ENCODE measurements around the gene HMGA1. TPM values are rescaled to one million over a fixed set of nuclear protein-coding genes. Genes with fewer than 3 reads are reported as not detected.

Gene HMGA1
- polyA plus RNA-seq, 1 of the 3 experiments (the other 2 are of a cell fraction), result 433 TPM

DNA sequence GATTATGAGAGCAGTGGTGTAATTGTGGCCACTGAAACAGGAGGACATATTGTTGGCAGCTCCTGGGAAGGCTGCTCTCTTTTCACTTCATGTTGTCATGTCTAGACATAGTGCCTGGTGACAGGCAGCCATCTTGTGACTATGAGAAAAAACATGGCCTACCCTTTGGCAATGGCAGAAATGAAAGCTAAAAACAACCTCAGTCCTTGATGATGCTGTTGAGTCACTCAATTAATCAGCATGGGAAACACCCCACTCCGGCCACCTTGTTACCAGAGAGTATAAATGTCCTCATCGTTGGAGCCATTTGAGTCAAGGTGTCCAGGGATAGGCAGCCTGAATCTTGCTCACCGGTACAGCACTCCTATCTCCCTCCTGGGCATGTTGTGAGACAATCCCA lies 31.2 kb upstream of the HMGA1 start:
- Histone ChIP-seq H3K27ac (ENCODE audit: low read depth in 2 of 2, low read length in 1 of 2) (no peak overlapping the region), H3K4me1 (ENCODE audit: control insufficient read depth in 1 of 2, insufficient read depth in 2 of 2, low read depth in 1 of 2, low read length in 1 of 2) (no peaks in the 10 kb centered on the region), H3K9me3 (no peaks in the 10 kb centered on the region), H3K9me2 (no peaks in the 10 kb centered on the region), H3F3A (replicated peaks; ENCODE audit: insufficient read depth) (no peaks in the 10 kb centered on the region), H4K20me1 (ENCODE audit: insufficient read depth) (no peaks in the 10 kb centered on the region), H3K9ac (no peak overlapping the region), H3K27me3 (ENCODE audit: insufficient read depth) (no peaks in the 10 kb centered on the region), H3K4me2 (no peak overlapping the region), H3K36me3 (replicated peaks in 1 of 2; ENCODE audit: control insufficient read depth in 1 of 2, insufficient read depth in 2 of 2, low read length in 1 of 2) (no peaks in the 10 kb centered on the region), H3K4me3 (ENCODE audit: low read depth in 2 of 2, low read length in 1 of 2) (no peak overlapping the region), H3K79me2 (ENCODE audit: insufficient read depth) (no peaks in the 10 kb centered on the region), H2AFZ (ENCODE audit: low read depth) (no peak overlapping the region; the same call in 1 of the 2 replicates)
- WGBS (ENCODE audit: low lambda C conversion rate), result 100% methylated on average over 2 of the region's 3 CpGs
- ChIA-PET CTCF (interaction anchor here (0.7 to 7.3 kb wide), 4 partner anchors 9 to 210 kb away, joined by 3 to 62 read pairs (median 4); no protein-coding TSS in a partner anchor), POLR2A (no interaction called here)
- TF ChIP-seq EP300 (IDR thresholded peaks at IDR 0.05; ENCODE audit: borderline replicate concordance in 1 of 2, low read depth in 1 of 2, low read length in 1 of 2), result no peak
- TF ChIP-seq SMC3 (IDR thresholded peaks at IDR 0.05; ENCODE audit: low read depth, low read length), result no peak
- TF ChIP-seq, protein P1, sequence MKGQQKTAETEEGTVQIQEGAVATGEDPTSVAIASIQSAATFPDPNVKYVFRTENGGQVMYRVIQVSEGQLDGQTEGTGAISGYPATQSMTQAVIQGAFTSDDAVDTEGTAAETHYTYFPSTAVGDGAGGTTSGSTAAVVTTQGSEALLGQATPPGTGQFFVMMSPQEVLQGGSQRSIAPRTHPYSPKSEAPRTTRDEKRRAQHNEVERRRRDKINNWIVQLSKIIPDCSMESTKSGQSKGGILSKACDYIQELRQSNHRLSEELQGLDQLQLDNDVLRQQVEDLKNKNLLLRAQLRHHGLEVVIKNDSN (IDR thresholded peaks at IDR 0.05; ENCODE audit: borderline replicate concordance, low read depth), result no peak
- TF ChIP-seq, protein P2, sequence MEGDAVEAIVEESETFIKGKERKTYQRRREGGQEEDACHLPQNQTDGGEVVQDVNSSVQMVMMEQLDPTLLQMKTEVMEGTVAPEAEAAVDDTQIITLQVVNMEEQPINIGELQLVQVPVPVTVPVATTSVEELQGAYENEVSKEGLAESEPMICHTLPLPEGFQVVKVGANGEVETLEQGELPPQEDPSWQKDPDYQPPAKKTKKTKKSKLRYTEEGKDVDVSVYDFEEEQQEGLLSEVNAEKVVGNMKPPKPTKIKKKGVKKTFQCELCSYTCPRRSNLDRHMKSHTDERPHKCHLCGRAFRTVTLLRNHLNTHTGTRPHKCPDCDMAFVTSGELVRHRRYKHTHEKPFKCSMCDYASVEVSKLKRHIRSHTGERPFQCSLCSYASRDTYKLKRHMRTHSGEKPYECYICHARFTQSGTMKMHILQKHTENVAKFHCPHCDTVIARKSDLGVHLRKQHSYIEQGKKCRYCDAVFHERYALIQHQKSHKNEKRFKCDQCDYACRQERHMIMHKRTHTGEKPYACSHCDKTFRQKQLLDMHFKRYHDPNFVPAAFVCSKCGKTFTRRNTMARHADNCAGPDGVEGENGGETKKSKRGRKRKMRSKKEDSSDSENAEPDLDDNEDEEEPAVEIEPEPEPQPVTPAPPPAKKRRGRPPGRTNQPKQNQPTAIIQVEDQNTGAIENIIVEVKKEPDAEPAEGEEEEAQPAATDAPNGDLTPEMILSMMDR (IDR thresholded peaks at IDR 0.05), result no peak
- TF ChIP-seq, protein P3, sequence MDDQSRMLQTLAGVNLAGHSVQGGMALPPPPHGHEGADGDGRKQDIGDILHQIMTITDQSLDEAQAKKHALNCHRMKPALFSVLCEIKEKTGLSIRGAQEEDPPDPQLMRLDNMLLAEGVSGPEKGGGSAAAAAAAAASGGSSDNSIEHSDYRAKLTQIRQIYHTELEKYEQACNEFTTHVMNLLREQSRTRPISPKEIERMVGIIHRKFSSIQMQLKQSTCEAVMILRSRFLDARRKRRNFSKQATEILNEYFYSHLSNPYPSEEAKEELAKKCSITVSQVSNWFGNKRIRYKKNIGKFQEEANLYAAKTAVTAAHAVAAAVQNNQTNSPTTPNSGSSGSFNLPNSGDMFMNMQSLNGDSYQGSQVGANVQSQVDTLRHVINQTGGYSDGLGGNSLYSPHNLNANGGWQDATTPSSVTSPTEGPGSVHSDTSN (IDR thresholded peaks at IDR 0.05), result no peak
- no peak for TF ChIP-seq POLR2AphosphoS5 (IDR thresholded peaks at IDR 0.05; ENCODE audit: low read depth, low read length)
- TF ChIP-seq USF2 (IDR thresholded peaks at IDR 0.05; ENCODE audit: borderline replicate concordance, low read depth, low read length), result no peak
- TF ChIP-seq MEF2A (IDR thresholded peaks at IDR 0.05; ENCODE audit: borderline replicate concordance, low read depth), result no peak
- TF ChIP-seq ZBTB33 (IDR thresholded peaks at IDR 0.05; ENCODE audit: borderline replicate concordance, low read depth), result no peak
- TF ChIP-seq NRF1 (IDR thresholded peaks at IDR 0.05; ENCODE audit: low read depth, low read length), result no peak
- TF ChIP-seq ELF1 (IDR thresholded peaks at IDR 0.05), result no peak
- no peak for TF ChIP-seq FOXM1 (IDR thresholded peaks at IDR 0.05; ENCODE audit: low read depth)
- no peak for TF ChIP-seq RFX5 (IDR thresholded peaks at IDR 0.05; ENCODE audit: low read length)
- no peak for TF ChIP-seq SIN3A (IDR thresholded peaks at IDR 0.05; ENCODE audit: borderline replicate concordance, low read depth, low read length)
- no peak for TF ChIP-seq REST (IDR thresholded peaks at IDR 0.05; ENCODE audit: low read depth, low read length)
- TF ChIP-seq EZH2phosphoT487 (IDR thresholded peaks at IDR 0.05; ENCODE audit: borderline replicate concordance, low read depth), result no peak
- TF ChIP-seq TAF1 (IDR thresholded peaks at IDR 0.05; ENCODE audit: borderline replicate concordance, low read depth, low read length), result no peak
- TF ChIP-seq JUND (IDR thresholded peaks at IDR 0.05), result no peak
- no peak for TF ChIP-seq FOSL2 (IDR thresholded peaks at IDR 0.05; ENCODE audit: borderline replicate concordance, low read depth)
- no peak for DNase-seq
